ENCODE data around the gene FAM120A. TPM values are rescaled to one million over a fixed set of nuclear protein-coding genes. Genes with fewer than 3 reads are reported as not detected.

The FAM120A gene
- total RNA-seq, 5 donors from 2014 or later (not counting 1 experiment from before 2014, with no cell fraction given): 76.0 to 96.3 (median 93.5) TPM

- POLR2A ChIA-PET: no interaction called here
- H3K36me3 ChIP-seq (ENCODE audit: control insufficient read depth in 2 of 2, extremely low read depth in 1 of 2, insufficient read depth in 1 of 2, low read length in 1 of 2): peaks cover 0 to 48% of the 10 kb centered on the region in 2 donors
These were observed 89.5 kb downstream of the FAM120A start for GRCh38 chr9:93541005-93541404.

GRCh38 chr9:93541581-93542349 is 90.3 kb downstream of the FAM120A start:
- Histone ChIP-seq H3K4me1 (ENCODE audit: control insufficient read depth in 1 of 2, extremely low read depth in 1 of 2, insufficient read depth in 2 of 2, low read length in 2 of 2) (no peaks in the 10 kb centered on the region), H3K4me3 (ENCODE audit: control insufficient read depth in 1 of 2, extremely low read depth in 1 of 2, low read length in 1 of 2) (no peak overlapping the region), H3K27ac (ENCODE audit: low read length) (no peak overlapping the region), H3K9me3 (no peaks in the 10 kb centered on the region), H3K27me3 (replicated peaks in 1 of 2; ENCODE audit: control insufficient read depth in 2 of 2, extremely low read depth in 1 of 2, insufficient read depth in 2 of 2, low read length in 1 of 2) (no peaks in the 10 kb centered on the region), H3K36me3 (ENCODE audit: control insufficient read depth in 2 of 2, extremely low read depth in 1 of 2, insufficient read depth in 1 of 2, low read length in 1 of 2) (peaks cover 0 to 50% of the 10 kb centered on the region in 2 donors)
- no peak overlapping the region for H3K4me3 Mint-ChIP-seq
- H3K9me3 Mint-ChIP-seq: no peaks in the 10 kb centered on the region
- CTCF ChIA-PET: no interaction called here
- POLR2A ChIA-PET: no interaction called here
- WGBS (ENCODE audit: insufficient coverage): 90% methylated on average over 5 of the region's 8 CpGs
- no peak overlapping the region for H3K27ac Mint-ChIP-seq
- no peaks in the 10 kb centered on the region for H3K4me1 Mint-ChIP-seq
- H3K27me3 Mint-ChIP-seq: no peaks in the 10 kb centered on the region
- ATAC-seq (replicated peaks in 1 of 4) (no peak), DNase-seq (no peak)
- H3K36me3 Mint-ChIP-seq: peaks cover 50% of the 10 kb centered on the region

More at GRCh38 chr9:93541005-93541404, 89.5 kb downstream of the FAM120A start:
- Histone ChIP-seq H3K27me3 (replicated peaks in 1 of 2; ENCODE audit: control insufficient read depth in 2 of 2, extremely low read depth in 1 of 2, insufficient read depth in 2 of 2, low read length in 1 of 2) (no peaks in the 10 kb centered on the region), H3K4me3 (ENCODE audit: control insufficient read depth in 1 of 2, extremely low read depth in 1 of 2, low read length in 1 of 2) (no peak overlapping the region), H3K4me1 (ENCODE audit: control insufficient read depth in 1 of 2, extremely low read depth in 1 of 2, insufficient read depth in 2 of 2, low read length in 2 of 2) (no peaks in the 10 kb centered on the region), H3K9me3 (no peaks in the 10 kb centered on the region), H3K27ac (ENCODE audit: low read length) (no peak overlapping the region)
- CTCF ChIA-PET: no interaction called here
- no peak overlapping the region for H3K27ac Mint-ChIP-seq
- no peaks in the 10 kb centered on the region for H3K9me3 Mint-ChIP-seq
- H3K36me3 Mint-ChIP-seq: peaks cover 45% of the 10 kb centered on the region
- no peaks in the 10 kb centered on the region for H3K27me3 Mint-ChIP-seq
- H3K4me3 Mint-ChIP-seq: no peak overlapping the region
- no peak for ATAC-seq (replicated peaks in 1 of 4)
- WGBS (ENCODE audit: insufficient coverage): 72% methylated on average over 3 of the region's 4 CpGs
- H3K4me1 Mint-ChIP-seq: no peaks in the 10 kb centered on the region
- no peak for DNase-seq

GRCh38 chr9:93543117-93543516 is 91.6 kb downstream of the FAM120A start:
- H3K9me3 ChIP-seq: no peaks in the 10 kb centered on the region
- H3K27me3 ChIP-seq (replicated peaks in 1 of 2; ENCODE audit: control insufficient read depth in 2 of 2, extremely low read depth in 1 of 2, insufficient read depth in 2 of 2, low read length in 1 of 2): no peaks in the 10 kb centered on the region
- DNase-seq (no peak), ATAC-seq (replicated peaks in 1 of 4) (no peak)
- peaks cover 5 to 59% of the 10 kb centered on the region in 2 donors for H3K36me3 ChIP-seq (ENCODE audit: control insufficient read depth in 2 of 2, extremely low read depth in 1 of 2, insufficient read depth in 1 of 2, low read length in 1 of 2)
- Mint-ChIP-seq H3K4me3 (no peak overlapping the region), H3K9me3 (no peaks in the 10 kb centered on the region), H3K36me3 (peaks cover 56% of the 10 kb centered on the region), H3K4me1 (no peaks in the 10 kb centered on the region), H3K27ac (no peak overlapping the region), H3K27me3 (no peaks in the 10 kb centered on the region)
- CTCF ChIA-PET: no interaction called here
- POLR2A ChIA-PET: no interaction called here
- WGBS (ENCODE audit: insufficient coverage): 98% methylated on average over 9 of the region's 9 CpGs
- no peaks in the 10 kb centered on the region for H3K4me1 ChIP-seq (ENCODE audit: control insufficient read depth in 1 of 2, extremely low read depth in 1 of 2, insufficient read depth in 2 of 2, low read length in 2 of 2)
- no peak overlapping the region for H3K4me3 ChIP-seq (ENCODE audit: control insufficient read depth in 1 of 2, extremely low read depth in 1 of 2, low read length in 1 of 2)
- no peak overlapping the region for H3K27ac ChIP-seq (ENCODE audit: low read length)

- H3K9me3 Mint-ChIP-seq: no peaks in the 10 kb centered on the region
- WGBS (ENCODE audit: insufficient coverage): 97% methylated on average over 10 of the region's 11 CpGs
- no peak for ATAC-seq (replicated peaks in 1 of 4)
- peaks cover 8 to 51% of the 10 kb centered on the region in 2 donors for H3K36me3 ChIP-seq (ENCODE audit: control insufficient read depth in 2 of 2, extremely low read depth in 1 of 2, insufficient read depth in 1 of 2, low read length in 1 of 2)
- H3K4me3 Mint-ChIP-seq: no peak overlapping the region
- no peaks in the 10 kb centered on the region for H3K27me3 Mint-ChIP-seq
- H3K27me3 ChIP-seq (replicated peaks in 1 of 2; ENCODE audit: control insufficient read depth in 2 of 2, extremely low read depth in 1 of 2, insufficient read depth in 2 of 2, low read length in 1 of 2): no peaks in the 10 kb centered on the region
- no peaks in the 10 kb centered on the region for H3K4me1 ChIP-seq (ENCODE audit: control insufficient read depth in 1 of 2, extremely low read depth in 1 of 2, insufficient read depth in 2 of 2, low read length in 2 of 2)
- H3K27ac ChIP-seq (ENCODE audit: low read length): no peak overlapping the region
- no peaks in the 10 kb centered on the region for H3K4me1 Mint-ChIP-seq
- no peak for DNase-seq
- H3K4me3 ChIP-seq (ENCODE audit: control insufficient read depth in 1 of 2, extremely low read depth in 1 of 2, low read length in 1 of 2): no peak overlapping the region
- no peaks in the 10 kb centered on the region for H3K9me3 ChIP-seq
- CTCF ChIA-PET: no interaction called here
- peaks cover 51% of the 10 kb centered on the region for H3K36me3 Mint-ChIP-seq
- POLR2A ChIA-PET: no interaction called here
- H3K27ac Mint-ChIP-seq: no peak overlapping the region
These were observed 94.9 kb downstream of the FAM120A start for GRCh38 chr9:93546356-93546755.

GRCh38 chr9:93549611-93550010 is 98.1 kb downstream of the FAM120A start:
- H3K27me3 ChIP-seq (replicated peaks in 1 of 2; ENCODE audit: control insufficient read depth in 2 of 2, extremely low read depth in 1 of 2, insufficient read depth in 2 of 2, low read length in 1 of 2): no peaks in the 10 kb centered on the region
- H3K36me3 ChIP-seq (ENCODE audit: control insufficient read depth in 2 of 2, extremely low read depth in 1 of 2, insufficient read depth in 1 of 2, low read length in 1 of 2): peaks cover 15 to 61% of the 10 kb centered on the region in 2 donors
- no peaks in the 10 kb centered on the region for H3K4me1 ChIP-seq (ENCODE audit: control insufficient read depth in 1 of 2, extremely low read depth in 1 of 2, insufficient read depth in 2 of 2, low read length in 2 of 2)
- Mint-ChIP-seq H3K4me1 (no peaks in the 10 kb centered on the region), H3K27me3 (no peaks in the 10 kb centered on the region), H3K36me3 (peaks cover 52% of the 10 kb centered on the region), H3K9me3 (no peaks in the 10 kb centered on the region), H3K27ac (peak overlapping the region in 1 of 2 donors; percentile 11), H3K4me3 (no peak overlapping the region)
- WGBS (ENCODE audit: insufficient coverage): 97% methylated on average over 5 of the region's 5 CpGs
- no peak for ATAC-seq (replicated peaks in 1 of 4)
- H3K9me3 ChIP-seq: no peaks in the 10 kb centered on the region
- no peak for DNase-seq
- ChIA-PET POLR2A (no interaction called here), CTCF (interaction anchor here in 1 of 2 donors (0.6 kb wide), 1 partner anchor 480 kb away, joined by 3 read pairs; no protein-coding TSS in a partner anchor)
- H3K4me3 ChIP-seq (ENCODE audit: control insufficient read depth in 1 of 2, extremely low read depth in 1 of 2, low read length in 1 of 2): no peak overlapping the region
- H3K27ac ChIP-seq (ENCODE audit: low read length): no peak overlapping the region

GRCh38 chr9:93552923-93553322 is 101.4 kb downstream of the FAM120A start:
- no CpG with 5 or more reads among the region's 1 CpG for WGBS (ENCODE audit: insufficient coverage)
- no peak for DNase-seq
- H3K4me3 ChIP-seq (ENCODE audit: control insufficient read depth in 1 of 2, extremely low read depth in 1 of 2, low read length in 1 of 2): no peak overlapping the region
- H3K36me3 Mint-ChIP-seq: peaks cover 46% of the 10 kb centered on the region
- ChIA-PET POLR2A (no interaction called here), CTCF (interaction anchor here in 1 of 2 donors (1.7 kb wide), 1 partner anchor 13 kb away, joined by 10 read pairs; no protein-coding TSS in a partner anchor)
- no peaks in the 10 kb centered on the region for H3K9me3 ChIP-seq
- ATAC-seq (replicated peaks in 1 of 4): no peak
- no peaks in the 10 kb centered on the region for H3K4me1 Mint-ChIP-seq
- H3K27me3 ChIP-seq (replicated peaks in 1 of 2; ENCODE audit: control insufficient read depth in 2 of 2, extremely low read depth in 1 of 2, insufficient read depth in 2 of 2, low read length in 1 of 2): no peaks in the 10 kb centered on the region
- no peak overlapping the region for H3K27ac ChIP-seq (ENCODE audit: low read length)
- H3K4me3 Mint-ChIP-seq: no peak overlapping the region
- H3K9me3 Mint-ChIP-seq: no peaks in the 10 kb centered on the region
- H3K27ac Mint-ChIP-seq: peak overlapping the region in 1 of 2 donors; percentile 22
- no peaks in the 10 kb centered on the region for H3K27me3 Mint-ChIP-seq
- H3K4me1 ChIP-seq (ENCODE audit: control insufficient read depth in 1 of 2, extremely low read depth in 1 of 2, insufficient read depth in 2 of 2, low read length in 2 of 2): no peaks in the 10 kb centered on the region
- peaks cover 15 to 68% of the 10 kb centered on the region in 2 donors for H3K36me3 ChIP-seq (ENCODE audit: control insufficient read depth in 2 of 2, extremely low read depth in 1 of 2, insufficient read depth in 1 of 2, low read length in 1 of 2)

All from T-cell (primary cell).